ENCODE data around the gene SEC31A.

DNA sequence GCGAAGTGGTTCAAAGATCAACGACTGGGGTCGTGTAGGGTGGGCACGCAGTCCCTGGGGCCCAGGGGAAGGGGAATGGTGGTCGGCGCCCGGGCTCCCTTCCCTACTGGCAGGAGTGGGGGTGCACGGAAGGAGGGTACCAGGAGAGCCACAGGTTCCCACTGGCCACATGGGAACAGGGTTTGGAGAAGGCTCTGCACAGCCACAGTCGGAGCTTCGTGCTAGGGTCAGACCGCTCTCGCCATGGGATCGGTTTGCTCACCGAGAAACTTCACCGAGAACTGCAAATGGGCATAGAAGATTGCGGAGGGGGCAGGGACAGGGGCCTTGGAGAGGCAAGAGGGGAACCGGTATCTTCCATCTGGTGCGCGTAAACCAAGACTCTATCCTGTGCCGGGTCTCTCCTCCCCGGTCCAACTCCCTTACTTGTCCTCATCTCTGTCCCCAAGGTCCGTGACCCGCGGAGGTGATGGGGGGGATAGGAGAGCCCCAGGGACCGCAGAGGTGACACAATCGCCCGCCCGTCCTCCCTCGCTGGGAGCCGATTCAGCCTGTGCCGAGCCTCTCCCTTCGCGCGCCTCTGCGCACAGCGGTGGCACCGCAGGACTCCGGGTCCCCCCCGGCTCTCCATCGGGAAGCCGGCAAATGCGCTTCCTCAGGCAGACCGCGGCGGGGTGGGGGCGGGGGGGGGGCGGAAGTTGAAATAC is 93.4 kb downstream of the SEC31A start:
- no peak for TF ChIP-seq GATA2 (IDR thresholded peaks at IDR 0.05; ENCODE audit: low read depth, low read length)
- TF ChIP-seq GATA3 (IDR thresholded peaks at IDR 0.05; ENCODE audit: low read depth, low read length) = no peak
